Endothelial cell (in vitro differentiated cells): ENCODE measurements around the gene PID1. TPM values are rescaled to one million over a fixed set of nuclear protein-coding genes. Genes with fewer than 3 reads are reported as not detected.

Source experiments
- DNase-seq: peaks from one replicate; pipeline ENCODE4 v3.0.0; 2021; ENCODE audit warnings: low spot score
- H3K27ac Mint-ChIP-seq: one replicate; pipeline ENCODE4 v1.8.0; 2021; ENCODE audit warnings: mixed read lengths, inconsistent platforms; ENCODE audit not compliant: unreplicated experiment
- H3K27me3 Mint-ChIP-seq: one replicate; pipeline ENCODE4 v1.8.0; 2021; ENCODE audit warnings: mild to moderate bottlenecking, moderate library complexity, mixed read lengths, inconsistent platforms; ENCODE audit not compliant: unreplicated experiment
- H3K36me3 Mint-ChIP-seq: one replicate; pipeline ENCODE4 v1.8.0; 2021; ENCODE audit warnings: mild to moderate bottlenecking, low read depth, mixed read lengths, inconsistent platforms; ENCODE audit not compliant: unreplicated experiment
- H3K4me1 Mint-ChIP-seq: one replicate; pipeline ENCODE4 v1.8.0; 2021; ENCODE audit warnings: mild to moderate bottlenecking, mixed read lengths, inconsistent platforms; ENCODE audit not compliant: unreplicated experiment
- H3K4me3 Mint-ChIP-seq: one replicate; pipeline ENCODE4 v1.8.0; 2021; ENCODE audit warnings: mild to moderate bottlenecking, mixed read lengths, inconsistent platforms; ENCODE audit not compliant: unreplicated experiment
- H3K9me3 Mint-ChIP-seq: one replicate; pipeline ENCODE4 v1.8.0; 2021; ENCODE audit warnings: mixed read lengths, inconsistent platforms; ENCODE audit not compliant: unreplicated experiment
- CTCF ChIP-seq: fragments of 200-600 bp; sonication (generic); IDR thresholded peaks from one replicate; pipeline ENCODE4 v1.5.0; 2021; ENCODE audit warnings: antibody characterized with exemption; ENCODE audit not compliant: unreplicated experiment
- total RNA-seq: library from RNA; stranded (reverse); fragmentation: NEBNext Ultra II Directional; extraction: Animal tissue kit (Norgen Biotek cat#: 25700); gene quantifications from one replicate; pipeline ENCODE4 v1.2.1, GENCODE V29; 2021; ENCODE audit not compliant: unreplicated experiment

PID1 gene
- total RNA-seq, 1 donor from 2014 or later = not detected

DNA sequence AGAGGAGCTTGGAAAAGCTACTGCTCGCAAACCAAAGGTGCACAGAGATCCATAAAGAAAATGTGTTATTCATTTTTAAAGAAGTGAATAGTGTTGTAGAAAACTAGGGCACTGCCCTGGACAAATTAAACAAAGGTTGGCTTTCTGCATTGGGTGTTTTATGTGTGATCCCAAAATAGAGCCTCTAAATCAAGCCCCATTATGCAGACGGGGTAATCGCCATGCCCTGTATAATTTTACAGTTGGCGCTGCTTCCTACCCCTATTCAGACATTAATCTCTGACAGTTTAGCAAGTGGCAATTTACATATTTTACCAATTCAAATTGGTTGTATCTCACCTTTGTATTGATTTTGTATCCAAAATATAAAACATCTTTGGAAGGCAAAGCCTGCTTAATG, 109.1 kb downstream of the PID1 start:
- Mint-ChIP-seq H3K27ac (no peak overlapping the region), H3K9me3 (no peaks in the 10 kb centered on the region), H3K36me3 (no peaks in the 10 kb centered on the region), H3K4me1 (no peaks in the 10 kb centered on the region), H3K4me3 (no peak overlapping the region), H3K27me3 (no peaks in the 10 kb centered on the region)
- DNase-seq = no peak
- no peak for TF ChIP-seq CTCF

DNA sequence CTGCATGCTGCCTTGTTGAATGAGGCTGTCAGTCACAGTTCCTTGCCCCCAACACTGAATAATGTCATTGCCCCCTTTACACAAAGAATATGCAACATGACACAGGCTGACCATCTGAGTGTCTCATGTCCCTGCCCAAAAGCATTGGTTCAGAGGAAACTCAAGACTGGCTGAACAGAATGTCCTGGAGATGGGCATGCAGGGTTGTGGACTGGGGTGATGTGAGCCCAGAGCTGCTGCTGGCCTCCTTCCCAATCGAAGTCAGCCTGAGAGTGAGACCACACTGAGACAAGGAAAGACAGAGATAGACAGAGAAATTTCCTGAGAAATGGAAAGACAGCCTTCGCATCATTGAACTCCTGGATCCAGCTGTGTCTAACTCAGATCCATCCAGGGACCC, 110.1 kb downstream of the PID1 start:
- Mint-ChIP-seq H3K9me3 (no peaks in the 10 kb centered on the region), H3K4me1 (no peaks in the 10 kb centered on the region), H3K27me3 (peaks cover 2% of the 10 kb centered on the region), H3K36me3 (no peaks in the 10 kb centered on the region), H3K4me3 (no peak overlapping the region), H3K27ac (no peak overlapping the region)
- no peak for TF ChIP-seq CTCF
- no peak for DNase-seq

DNA sequence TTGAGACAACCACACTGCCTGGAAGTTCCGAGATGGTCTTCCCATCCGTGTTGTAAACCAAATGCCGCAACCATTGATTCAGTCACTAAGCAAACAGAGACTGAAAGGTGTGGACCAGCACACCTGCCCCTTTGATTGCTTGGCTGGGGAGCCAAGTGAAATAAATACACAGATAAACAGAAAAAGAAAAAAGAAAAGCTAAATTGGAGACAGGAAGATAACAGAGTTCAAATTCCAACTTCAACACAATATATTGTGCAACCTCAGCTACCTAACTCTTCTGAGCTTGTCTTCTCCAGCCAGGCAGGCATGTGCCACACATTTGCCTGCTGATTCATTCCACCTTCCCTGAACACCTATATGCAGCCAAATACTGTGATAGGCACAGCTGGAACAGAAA, 110.9 kb downstream of the PID1 start:
- H3K27me3 Mint-ChIP-seq = peaks cover 2% of the 10 kb centered on the region
- no peak overlapping the region for H3K4me3 Mint-ChIP-seq
- no peaks in the 10 kb centered on the region for H3K36me3 Mint-ChIP-seq
- no peak for TF ChIP-seq CTCF
- no peak overlapping the region for H3K27ac Mint-ChIP-seq
- H3K9me3 Mint-ChIP-seq = no peaks in the 10 kb centered on the region
- no peak for DNase-seq
- no peaks in the 10 kb centered on the region for H3K4me1 Mint-ChIP-seq

GRCh38 chr2:229159405-229159804, 111.7 kb downstream of the PID1 start:
- peaks cover 2% of the 10 kb centered on the region for H3K27me3 Mint-ChIP-seq
- H3K4me1 Mint-ChIP-seq = no peaks in the 10 kb centered on the region
- no peak for TF ChIP-seq CTCF
- no peak for DNase-seq
- no peak overlapping the region for H3K27ac Mint-ChIP-seq
- no peaks in the 10 kb centered on the region for H3K9me3 Mint-ChIP-seq
- no peak overlapping the region for H3K4me3 Mint-ChIP-seq
- no peaks in the 10 kb centered on the region for H3K36me3 Mint-ChIP-seq

GRCh38 chr2:229154381-229154780, 116.7 kb downstream of the PID1 start:
- TF ChIP-seq CTCF = no peak
- no peak for DNase-seq
- no peak overlapping the region for H3K27ac Mint-ChIP-seq
- no peaks in the 10 kb centered on the region for H3K9me3 Mint-ChIP-seq
- no peak overlapping the region for H3K4me3 Mint-ChIP-seq
- H3K27me3 Mint-ChIP-seq = peaks cover 2% of the 10 kb centered on the region
- H3K36me3 Mint-ChIP-seq = no peaks in the 10 kb centered on the region
- peaks cover 3% of the 10 kb centered on the region for H3K4me1 Mint-ChIP-seq
